PC-3 (cell line): ENCODE data around the gene ACP2. TPM values are rescaled to one million over a fixed set of nuclear protein-coding genes. Genes with fewer than 3 reads are reported as not detected.

Experiments
- ATAC-seq: fragments of 200-7000 bp; cut with Tn5 transposase; 2 replicates; pipeline ENCODE4 v1.9.1; 2020; ENCODE audit warnings: mild to moderate bottlenecking, moderate library complexity
- BruUV-seq: library from RNA; stranded (reverse); fragments of 400-500 nt; replicated peaks from 2 replicates; lab custom pipeline; 2021; lab: Mats Ljungman, UMichigan
- CTCF ChIA-PET: fragments of 300-600 bp; sonication (Branson Sonifier 250); formaldehyde crosslinking; loops from one replicate; lab custom pipeline; 2022; ENCODE audit warnings: antibody characterized with exemption; lab: Charles Lee
- POLR2A ChIA-PET: fragments of 300-600 bp; sonication (Branson Sonifier 250); formaldehyde crosslinking; loops from one replicate; lab custom pipeline; 2022; ENCODE audit warnings: antibody characterized with exemption; ENCODE audit not compliant: unreplicated experiment; lab: Charles Lee
- DNase-seq: peaks from one replicate; pipeline ENCODE4 v3.0.0-alpha.2; 2015
- H2AFZ ChIP-seq: fragments of 300-600 bp; sonication (generic); 2 replicates; pipeline ENCODE4 v1.6.0; 2016; ENCODE audit warnings: antibody characterized with exemption, low read length
- H3F3A ChIP-seq: fragments of 300-600 bp; sonication (generic); one replicate; pipeline ENCODE4 v1.6.0; 2017; ENCODE audit warnings: antibody characterized with exemption, low read length, control low read depth, mild to moderate bottlenecking; ENCODE audit not compliant: unreplicated experiment
- H3K27ac ChIP-seq: fragments of 300-600 bp; sonication (generic); 2 replicates; pipeline ENCODE4 v1.5.1; 2016; ENCODE audit warnings: mild to moderate bottlenecking, low read length
- H3K27me3 ChIP-seq: fragments of 300-600 bp; sonication (generic); 2 replicates; pipeline ENCODE4 v1.6.1; 2016; ENCODE audit warnings: low read length, mixed read lengths
- H3K36me3 ChIP-seq: fragments of 300-600 bp; sonication (generic); 2 replicates; pipeline ENCODE4 v1.6.1; 2016; ENCODE audit warnings: low read depth, mixed run types, low read length, mixed read lengths
- H3K4me1 ChIP-seq: fragments of 300-600 bp; sonication (generic); 2 replicates; pipeline ENCODE4 v1.5.1; 2016; ENCODE audit warnings: low read length; ENCODE audit not compliant: insufficient read depth
- H3K4me2 ChIP-seq: fragments of 300-600 bp; sonication (generic); 2 replicates; pipeline ENCODE4 v1.6.0; 2016; ENCODE audit warnings: low read length
- H3K4me3 ChIP-seq: fragments of 300-600 bp; sonication (generic); 2 replicates; pipeline ENCODE4 v1.5.1; 2016; ENCODE audit warnings: mild to moderate bottlenecking, low read length, mixed read lengths
- H3K79me2 ChIP-seq: fragments of 300-600 bp; sonication (generic); 2 replicates; pipeline ENCODE4 v1.6.1; 2017; ENCODE audit warnings: low read length, mixed read lengths
- H3K9ac ChIP-seq: fragments of 300-600 bp; sonication (generic); 2 replicates; pipeline ENCODE4 v1.6.0; 2016; ENCODE audit warnings: mild to moderate bottlenecking, low read length
- H3K9me2 ChIP-seq: fragments of 300-600 bp; sonication (generic); replicated peaks from 2 replicates; pipeline ENCODE4 v1.6.1; 2016; ENCODE audit warnings: mixed run types, low read length, mixed read lengths
- H3K9me3 ChIP-seq: fragments of 300-600 bp; sonication (generic); 2 replicates; pipeline ENCODE4 v1.6.1; 2016; ENCODE audit warnings: low read length, mixed read lengths
- H4K20me1 ChIP-seq: fragments of 300-600 bp; sonication (generic); 2 replicates; pipeline ENCODE4 v1.6.1; 2016; ENCODE audit warnings: low read length, mixed read lengths
- EZH2 ChIP-seq: fragments of 300-600 bp; sonication (generic); IDR thresholded peaks from one replicate; pipeline ENCODE4 v1.6.1; 2017; ENCODE audit warnings: antibody characterized with exemption, mild to moderate bottlenecking, low read length; ENCODE audit not compliant: unreplicated experiment
- EZH2phosphoT487 ChIP-seq: fragments of 300-600 bp; sonication (generic); IDR thresholded peaks from 2 replicates; pipeline ENCODE4 v1.6.1; 2018; ENCODE audit warnings: mild to moderate bottlenecking, antibody characterized with exemption, low read length, borderline replicate concordance
- intact Hi-C: fragments of 100-400 bp; cut with micrococcal nuclease; formaldehyde crosslinking; loops from 2 replicates; pipeline ENCODE4 v1.9.0; 2023
- total RNA-seq: library from RNA; depleted of rRNA; stranded (reverse); fragments of >200 nt; gene quantifications from 2 replicates; pipeline ENCODE4 v1.2.3, GENCODE V29; 2014
- TF ChIP-seq, protein P1 (sequence below): fragments of 300-600 bp; sonication (generic); conservative IDR thresholded peaks from 2 replicates; pipeline ENCODE4 v1.5.1; 2017; ENCODE audit warnings: antibody characterized with exemption, low read depth, mild to moderate bottlenecking, low read length

The ACP2 gene
- total RNA-seq, 1 experiment from 2014 or later: 26.6 TPM

DNA sequence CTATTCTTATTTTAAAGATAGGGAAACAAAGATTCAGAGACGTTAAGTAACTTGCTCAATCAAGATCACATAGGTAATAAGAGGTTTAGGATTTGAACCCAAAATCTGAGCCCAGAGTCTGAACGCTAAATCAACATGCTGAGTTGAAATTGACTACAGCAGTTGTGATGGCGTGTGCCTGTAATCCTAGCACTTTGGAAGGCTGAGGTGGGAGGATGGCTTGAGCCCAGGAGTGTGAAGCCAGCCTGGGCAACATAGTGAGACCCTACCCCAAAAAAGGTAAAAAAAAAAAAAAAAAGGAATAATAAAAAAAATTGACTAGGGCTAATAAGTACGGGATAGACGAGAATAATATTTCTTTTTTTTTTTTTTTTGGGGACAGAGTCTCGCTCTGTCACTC is 7.8 kb upstream of the ACP2 start:
- H3K9me3 ChIP-seq: no peaks in the 10 kb centered on the region
- ATAC-seq (no peak), DNase-seq (no peak)
- H3K4me2 ChIP-seq: no peak overlapping the region
- H3K9ac ChIP-seq: no peak overlapping the region
- H3K79me2 ChIP-seq: no peaks in the 10 kb centered on the region
- no peaks in the 10 kb centered on the region for H3K9me2 ChIP-seq
- TF ChIP-seq, protein P1, sequence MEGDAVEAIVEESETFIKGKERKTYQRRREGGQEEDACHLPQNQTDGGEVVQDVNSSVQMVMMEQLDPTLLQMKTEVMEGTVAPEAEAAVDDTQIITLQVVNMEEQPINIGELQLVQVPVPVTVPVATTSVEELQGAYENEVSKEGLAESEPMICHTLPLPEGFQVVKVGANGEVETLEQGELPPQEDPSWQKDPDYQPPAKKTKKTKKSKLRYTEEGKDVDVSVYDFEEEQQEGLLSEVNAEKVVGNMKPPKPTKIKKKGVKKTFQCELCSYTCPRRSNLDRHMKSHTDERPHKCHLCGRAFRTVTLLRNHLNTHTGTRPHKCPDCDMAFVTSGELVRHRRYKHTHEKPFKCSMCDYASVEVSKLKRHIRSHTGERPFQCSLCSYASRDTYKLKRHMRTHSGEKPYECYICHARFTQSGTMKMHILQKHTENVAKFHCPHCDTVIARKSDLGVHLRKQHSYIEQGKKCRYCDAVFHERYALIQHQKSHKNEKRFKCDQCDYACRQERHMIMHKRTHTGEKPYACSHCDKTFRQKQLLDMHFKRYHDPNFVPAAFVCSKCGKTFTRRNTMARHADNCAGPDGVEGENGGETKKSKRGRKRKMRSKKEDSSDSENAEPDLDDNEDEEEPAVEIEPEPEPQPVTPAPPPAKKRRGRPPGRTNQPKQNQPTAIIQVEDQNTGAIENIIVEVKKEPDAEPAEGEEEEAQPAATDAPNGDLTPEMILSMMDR: no peak
- TF ChIP-seq EZH2phosphoT487 (no peak), EZH2 (no peak)
- POLR2A ChIA-PET: no interaction called here
- H3F3A ChIP-seq: peaks cover 6% of the 10 kb centered on the region
- H3K36me3 ChIP-seq: no peaks in the 10 kb centered on the region
- intact Hi-C loops: loop anchor here (5.0 kb wide), 1 partner anchor 39 kb away; no protein-coding TSS in a partner anchor
- no peak overlapping the region for H3K4me3 ChIP-seq
- H2AFZ ChIP-seq: no peak overlapping the region
- no TSS peak for BruUV-seq
- no peaks in the 10 kb centered on the region for H3K27me3 ChIP-seq
- no peaks in the 10 kb centered on the region for H4K20me1 ChIP-seq
- H3K4me1 ChIP-seq: peaks cover 41% of the 10 kb centered on the region
- CTCF ChIA-PET: interaction anchor here (0.6 kb wide), 1 partner anchor 9 kb away, joined by 3 read pairs; no protein-coding TSS in a partner anchor
- no peak overlapping the region for H3K27ac ChIP-seq

DNA sequence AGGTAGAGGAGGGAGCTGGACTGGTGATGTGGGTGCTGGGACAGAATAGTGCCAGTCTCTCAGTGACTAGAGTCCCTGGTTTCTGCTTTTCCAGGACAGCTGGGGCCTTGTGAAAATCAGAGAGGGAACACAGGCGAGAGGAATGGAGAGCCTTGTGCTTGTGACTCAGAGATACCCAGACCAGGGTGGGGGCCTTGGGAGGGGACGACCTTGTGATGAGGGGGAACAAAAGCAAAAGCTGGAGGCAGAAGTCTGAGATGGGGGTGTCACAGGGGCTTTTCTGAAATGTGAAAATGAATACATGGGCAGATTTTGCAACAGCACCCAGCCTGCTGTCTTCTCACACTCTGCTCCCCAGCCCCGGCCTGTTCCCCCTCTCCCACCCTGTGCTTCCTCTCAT is 5.8 kb upstream of the ACP2 start:
- Histone ChIP-seq H3K27ac (no peak overlapping the region), H3K27me3 (no peaks in the 10 kb centered on the region), H4K20me1 (no peaks in the 10 kb centered on the region), H3K9me2 (no peaks in the 10 kb centered on the region), H3K4me1 (peaks cover 36% of the 10 kb centered on the region), H3K4me2 (no peak overlapping the region), H2AFZ (no peak overlapping the region), H3F3A (peaks cover 6% of the 10 kb centered on the region), H3K79me2 (peaks cover 13% of the 10 kb centered on the region), H3K9ac (no peak overlapping the region), H3K4me3 (no peak overlapping the region), H3K9me3 (no peaks in the 10 kb centered on the region), H3K36me3 (no peaks in the 10 kb centered on the region)
- DNase-seq (no peak), ATAC-seq (no peak)
- POLR2A ChIA-PET: no interaction called here
- CTCF ChIA-PET: no interaction called here
- intact Hi-C loops: no loop called here
- BruUV-seq: no TSS peak
- TF ChIP-seq EZH2phosphoT487 (no peak), EZH2 (no peak)
- TF ChIP-seq, protein P1: no peak

DNA sequence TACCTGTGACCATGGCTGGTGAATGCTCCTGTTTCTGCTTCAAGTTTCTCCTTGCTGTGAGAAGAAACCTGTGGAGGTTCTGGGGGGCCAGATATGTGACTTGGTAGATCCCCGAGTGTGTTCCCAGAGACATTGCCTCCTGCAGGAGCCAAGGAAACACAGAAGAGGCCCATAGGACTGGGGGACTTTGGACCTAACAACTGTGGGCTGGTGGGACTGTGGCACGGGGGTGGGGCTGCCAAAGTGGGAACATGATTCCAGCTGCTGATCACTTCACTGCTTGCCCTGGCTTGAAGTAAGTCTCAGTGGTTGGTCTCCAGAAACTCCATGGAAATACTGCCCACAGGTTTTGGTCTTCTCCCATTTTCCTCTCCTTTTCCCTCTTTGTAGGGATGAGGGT is 5.0 kb upstream of the ACP2 start:
- Histone ChIP-seq H3K36me3 (no peaks in the 10 kb centered on the region), H4K20me1 (no peaks in the 10 kb centered on the region), H3K79me2 (peaks cover 18% of the 10 kb centered on the region), H2AFZ (no peak overlapping the region), H3K4me1 (peaks cover 29% of the 10 kb centered on the region), H3F3A (peaks cover under 1% of the 10 kb centered on the region), H3K4me3 (no peak overlapping the region), H3K9ac (no peak overlapping the region), H3K9me2 (no peaks in the 10 kb centered on the region), H3K4me2 (no peak overlapping the region), H3K9me3 (no peaks in the 10 kb centered on the region), H3K27ac (no peak overlapping the region), H3K27me3 (no peaks in the 10 kb centered on the region)
- intact Hi-C loops: no loop called here
- TF ChIP-seq EZH2phosphoT487 (no peak), EZH2 (no peak)
- TF ChIP-seq, protein P1: no peak
- DNase-seq: no peak
- POLR2A ChIA-PET: no interaction called here
- no TSS peak for BruUV-seq
- ATAC-seq: no peak
- CTCF ChIA-PET: no interaction called here
